Neural progenitor cell (in vitro differentiated cells): ENCODE measurements around the gene SLC25A51. TPM values are rescaled to one million over a fixed set of nuclear protein-coding genes. Genes with fewer than 3 reads are reported as not detected.

Experiments used
- DNase-seq: peaks from one replicate; pipeline ENCODE4 v3.0.0-alpha.2; 2016; ENCODE audit warnings: low spot score
- H2AFZ ChIP-seq: fragments of 200-600 bp; sonication (generic); replicated peaks from 2 replicates; pipeline ENCODE4 v1.6.1; 2016; ENCODE audit warnings: antibody characterized with exemption
- H3F3A ChIP-seq: fragments of 200-600 bp; sonication (generic); 2 replicates; pipeline ENCODE4 v1.6.1; 2016; ENCODE audit warnings: antibody characterized with exemption, low read depth
- H3K27ac ChIP-seq: fragments of 200-600 bp; sonication (generic); 2 replicates; pipeline ENCODE4 v1.5.1; 2016; ENCODE audit warnings: mild to moderate bottlenecking
- H3K27me3 ChIP-seq: fragments of 200-600 bp; sonication (generic); 2 replicates; pipeline ENCODE4 v1.6.1; 2016; ENCODE audit warnings: mild to moderate bottlenecking, moderate library complexity
- H3K36me3 ChIP-seq: fragments of 200-600 bp; sonication (generic); 2 replicates; pipeline ENCODE4 v1.5.1; 2016
- H3K4me1 ChIP-seq: fragments of 200-600 bp; sonication (generic); 2 replicates; pipeline ENCODE4 v1.6.1; 2016; ENCODE audit warnings: mixed run types
- H3K4me2 ChIP-seq: fragments of 200-600 bp; sonication (generic); 2 replicates; pipeline ENCODE4 v1.6.1; 2016
- H3K4me3 ChIP-seq: fragments of 200-600 bp; sonication (generic); 2 replicates; pipeline ENCODE4 v1.5.1; 2016
- H3K79me2 ChIP-seq: fragments of 200-600 bp; sonication (generic); 2 replicates; pipeline ENCODE4 v1.6.1; 2016; ENCODE audit warnings: low read depth
- H3K9ac ChIP-seq: fragments of 200-600 bp; sonication (generic); 2 replicates; pipeline ENCODE4 v1.6.1; 2016
- H3K9me3 ChIP-seq: fragments of 200-600 bp; sonication (generic); 2 replicates; pipeline ENCODE4 v1.5.1; 2016; ENCODE audit warnings: low read depth
- H4K20me1 ChIP-seq: fragments of 200-600 bp; sonication (generic); 2 replicates; pipeline ENCODE4 v1.6.1; 2016; ENCODE audit warnings: low read depth
- H3K27ac Mint-ChIP-seq: 3 replicates; pipeline ENCODE4 v1.8.0; 2021; ENCODE audit warnings: mixed read lengths
- H3K27me3 Mint-ChIP-seq: 2 replicates; pipeline ENCODE4 v1.8.0; 2022; ENCODE audit warnings: low read depth, mild to moderate bottlenecking, inconsistent platforms, moderate library complexity, mixed read lengths; ENCODE audit not compliant: insufficient read depth
- H3K36me3 Mint-ChIP-seq: 3 replicates; pipeline ENCODE4 v1.8.0; 2021; ENCODE audit warnings: mixed read lengths
- H3K4me1 Mint-ChIP-seq: 3 replicates; pipeline ENCODE4 v1.8.0; 2021; ENCODE audit warnings: mixed read lengths
- H3K4me3 Mint-ChIP-seq: 3 replicates; pipeline ENCODE4 v1.8.0; 2021; ENCODE audit warnings: mild to moderate bottlenecking, moderate library complexity, mixed read lengths
- H3K9me3 Mint-ChIP-seq: 3 replicates; pipeline ENCODE4 v1.8.0; 2020; ENCODE audit warnings: mixed read lengths
- EZH2 ChIP-seq: fragments of 200-600 bp; sonication (generic); IDR thresholded peaks from 2 replicates; pipeline ENCODE4 v1.6.1; 2017; ENCODE audit warnings: antibody characterized with exemption, mild to moderate bottlenecking, moderate library complexity
- EZH2phosphoT487 ChIP-seq: fragments of 200-600 bp; sonication (generic); IDR thresholded peaks from 2 replicates; pipeline ENCODE4 v1.6.1; 2017; ENCODE audit warnings: antibody characterized with exemption
- total RNA-seq: library from RNA; depleted of rRNA; stranded (reverse); fragments of >200 nt; gene quantifications from 2 replicates; pipeline ENCODE4 v1.2.3, GENCODE V29; 2015; ENCODE audit warnings: low replicate concordance
- TF ChIP-seq, protein P1 (sequence below): fragments of 200-600 bp; sonication (generic); IDR thresholded peaks from 2 replicates; pipeline ENCODE4 v1.5.1; 2017; ENCODE audit warnings: antibody characterized with exemption, mild to moderate bottlenecking

The SLC25A51 gene
- total RNA-seq, 1 donor from 2014 or later = 24.6 TPM

DNA sequence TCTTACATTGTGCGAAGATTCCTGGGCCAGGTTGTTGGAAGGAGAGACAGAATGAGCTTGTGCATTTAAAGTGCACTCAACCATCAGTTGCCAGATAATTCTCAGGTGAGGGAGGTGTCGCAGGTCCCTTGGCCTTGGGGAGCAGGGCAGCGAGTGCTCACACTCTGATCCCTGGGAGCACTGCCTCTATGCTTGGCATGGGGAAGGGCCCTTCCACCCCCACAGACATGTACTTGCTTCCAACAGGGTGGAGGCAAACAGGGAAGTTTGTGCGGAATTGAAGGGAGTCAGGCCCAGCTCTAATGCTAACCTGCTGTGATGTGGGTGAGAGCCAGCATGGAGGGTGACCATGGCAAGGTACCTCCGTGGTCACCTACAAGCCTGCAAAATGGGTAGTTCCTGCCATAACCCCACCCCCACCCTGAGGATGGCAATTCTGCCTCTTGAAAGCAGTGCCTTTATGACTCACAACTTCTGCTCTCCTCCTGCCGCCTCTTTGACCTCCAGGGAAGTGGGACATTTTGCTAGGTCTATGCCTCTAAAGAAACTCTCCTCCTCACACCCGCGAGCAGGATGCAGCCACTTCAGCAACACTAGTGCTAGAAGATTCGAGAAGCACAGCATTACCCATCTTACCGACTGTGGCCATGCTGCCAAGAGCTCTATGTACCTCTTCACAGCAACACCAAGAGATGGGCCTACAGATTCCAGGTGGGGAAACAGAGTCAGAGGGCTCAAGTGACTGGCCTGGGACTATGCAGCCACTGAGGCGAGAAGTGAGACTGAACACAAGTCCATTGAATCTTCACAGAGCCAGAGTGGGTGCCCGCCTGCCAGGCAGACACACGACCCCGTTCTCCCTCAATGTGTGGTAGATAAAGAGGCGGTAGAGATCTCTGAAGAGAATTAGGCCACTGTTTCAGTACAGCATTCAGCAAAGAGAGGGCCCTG, 22.1 kb upstream of the SLC25A51 start:
- no peak overlapping the region for H3K4me2 ChIP-seq
- H3K4me1 Mint-ChIP-seq = peaks cover 50% of the 10 kb centered on the region
- H3K27me3 ChIP-seq = no peaks in the 10 kb centered on the region
- peaks cover 21% of the 10 kb centered on the region for H3K4me1 ChIP-seq
- H3K36me3 Mint-ChIP-seq = peaks cover 5% of the 10 kb centered on the region
- no peak overlapping the region for H3K4me3 ChIP-seq
- TF ChIP-seq EZH2phosphoT487 (no peak), EZH2 (no peak)
- TF ChIP-seq, protein P1, sequence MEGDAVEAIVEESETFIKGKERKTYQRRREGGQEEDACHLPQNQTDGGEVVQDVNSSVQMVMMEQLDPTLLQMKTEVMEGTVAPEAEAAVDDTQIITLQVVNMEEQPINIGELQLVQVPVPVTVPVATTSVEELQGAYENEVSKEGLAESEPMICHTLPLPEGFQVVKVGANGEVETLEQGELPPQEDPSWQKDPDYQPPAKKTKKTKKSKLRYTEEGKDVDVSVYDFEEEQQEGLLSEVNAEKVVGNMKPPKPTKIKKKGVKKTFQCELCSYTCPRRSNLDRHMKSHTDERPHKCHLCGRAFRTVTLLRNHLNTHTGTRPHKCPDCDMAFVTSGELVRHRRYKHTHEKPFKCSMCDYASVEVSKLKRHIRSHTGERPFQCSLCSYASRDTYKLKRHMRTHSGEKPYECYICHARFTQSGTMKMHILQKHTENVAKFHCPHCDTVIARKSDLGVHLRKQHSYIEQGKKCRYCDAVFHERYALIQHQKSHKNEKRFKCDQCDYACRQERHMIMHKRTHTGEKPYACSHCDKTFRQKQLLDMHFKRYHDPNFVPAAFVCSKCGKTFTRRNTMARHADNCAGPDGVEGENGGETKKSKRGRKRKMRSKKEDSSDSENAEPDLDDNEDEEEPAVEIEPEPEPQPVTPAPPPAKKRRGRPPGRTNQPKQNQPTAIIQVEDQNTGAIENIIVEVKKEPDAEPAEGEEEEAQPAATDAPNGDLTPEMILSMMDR = no peak
- DNase-seq = no peak
- no peak overlapping the region for H3K27ac Mint-ChIP-seq
- no peaks in the 10 kb centered on the region for H4K20me1 ChIP-seq
- no peak overlapping the region for H3K9ac ChIP-seq
- H3K79me2 ChIP-seq = no peaks in the 10 kb centered on the region
- peaks cover 5% of the 10 kb centered on the region for H3F3A ChIP-seq
- peaks cover 5% of the 10 kb centered on the region for H3K9me3 Mint-ChIP-seq
- H3K4me3 Mint-ChIP-seq = no peak overlapping the region
- peaks cover 6% of the 10 kb centered on the region for H3K27me3 Mint-ChIP-seq
- H3K27ac ChIP-seq = no peak overlapping the region
- H3K36me3 ChIP-seq = no peaks in the 10 kb centered on the region
- no peaks in the 10 kb centered on the region for H3K9me3 ChIP-seq
- H2AFZ ChIP-seq = no peak overlapping the region

DNA sequence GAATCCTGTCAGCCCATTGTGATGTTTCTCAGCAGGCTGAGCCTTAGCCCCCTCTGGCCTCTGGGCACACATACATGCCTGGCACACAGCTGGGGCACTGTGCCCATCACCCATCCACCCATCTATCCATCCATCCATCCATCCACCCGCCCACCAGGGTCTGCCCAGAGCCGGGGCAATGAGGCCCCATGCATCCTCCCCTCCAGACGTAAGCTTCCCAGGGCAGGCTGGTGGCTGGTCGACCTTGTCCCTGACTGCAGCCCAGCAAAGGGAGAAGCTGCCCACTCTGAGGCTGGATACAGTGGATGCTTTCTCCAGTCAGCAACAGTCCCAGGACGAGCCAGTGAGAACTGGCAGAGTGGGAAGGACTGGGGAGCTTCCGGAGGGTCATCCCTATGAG, 21.1 kb upstream of the SLC25A51 start:
- H3F3A ChIP-seq = peaks cover 5% of the 10 kb centered on the region
- no peak for DNase-seq
- no peaks in the 10 kb centered on the region for H3K9me3 ChIP-seq
- no peak overlapping the region for H3K9ac ChIP-seq
- H3K27ac Mint-ChIP-seq = no peak overlapping the region
- H3K27me3 ChIP-seq = no peaks in the 10 kb centered on the region
- H3K27me3 Mint-ChIP-seq = peaks cover 6% of the 10 kb centered on the region
- H2AFZ ChIP-seq = no peak overlapping the region
- H3K9me3 Mint-ChIP-seq = no peaks in the 10 kb centered on the region
- H3K79me2 ChIP-seq = no peaks in the 10 kb centered on the region
- no peak overlapping the region for H3K4me3 ChIP-seq
- H3K4me3 Mint-ChIP-seq = no peak overlapping the region
- peaks cover 58% of the 10 kb centered on the region for H3K4me1 Mint-ChIP-seq
- TF ChIP-seq, protein P1 = no peak
- no peak for TF ChIP-seq EZH2phosphoT487
- no peak for TF ChIP-seq EZH2
- H3K4me2 ChIP-seq = no peak overlapping the region
- peaks cover 2% of the 10 kb centered on the region for H3K36me3 Mint-ChIP-seq
- H4K20me1 ChIP-seq = no peaks in the 10 kb centered on the region
- peaks cover 31% of the 10 kb centered on the region for H3K4me1 ChIP-seq
- no peak overlapping the region for H3K27ac ChIP-seq
- H3K36me3 ChIP-seq = no peaks in the 10 kb centered on the region

DNA sequence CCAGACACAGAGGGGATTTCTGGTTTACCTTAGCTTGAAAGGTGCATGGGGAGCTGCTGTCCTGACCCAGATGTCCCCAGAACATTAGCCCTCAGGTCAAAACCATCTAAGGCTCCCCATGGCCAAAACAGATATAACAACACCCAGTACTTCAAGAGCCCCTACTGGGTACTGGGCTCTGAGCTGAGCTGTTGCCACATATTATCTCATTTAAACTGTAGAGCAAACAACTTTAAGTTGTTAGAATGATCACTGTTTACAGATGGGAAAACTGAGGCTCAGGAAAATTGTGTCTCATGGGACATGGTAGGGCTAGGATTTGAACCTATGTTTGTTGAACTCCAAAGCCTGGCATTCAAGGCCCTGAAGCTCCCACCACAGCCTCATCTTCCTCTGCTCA, 20.6 kb upstream of the SLC25A51 start:
- Histone ChIP-seq H3F3A (peaks cover 5% of the 10 kb centered on the region), H2AFZ (no peak overlapping the region), H3K27me3 (no peaks in the 10 kb centered on the region), H3K4me1 (peaks cover 35% of the 10 kb centered on the region), H3K27ac (no peak overlapping the region), H3K4me2 (no peak overlapping the region), H3K36me3 (no peaks in the 10 kb centered on the region), H3K9ac (no peak overlapping the region), H3K4me3 (no peak overlapping the region), H3K79me2 (no peaks in the 10 kb centered on the region), H4K20me1 (no peaks in the 10 kb centered on the region), H3K9me3 (no peaks in the 10 kb centered on the region)
- no peak overlapping the region for H3K27ac Mint-ChIP-seq
- no peak overlapping the region for H3K4me3 Mint-ChIP-seq
- no peak for DNase-seq
- peaks cover 62% of the 10 kb centered on the region for H3K4me1 Mint-ChIP-seq
- H3K27me3 Mint-ChIP-seq = peaks cover 6% of the 10 kb centered on the region
- H3K9me3 Mint-ChIP-seq = no peaks in the 10 kb centered on the region
- H3K36me3 Mint-ChIP-seq = no peaks in the 10 kb centered on the region
- TF ChIP-seq EZH2 (no peak), EZH2phosphoT487 (no peak)
- TF ChIP-seq, protein P1 = no peak
